Measurements from ENCODE around the gene C9.

C9 gene

GRCh38 chr5:39360471-39361111 is 3.7 kb downstream of the C9 start:
- H3K27me3 Mint-ChIP-seq (ENCODE audit: low read depth) = no peaks in the 10 kb centered on the region
- TF ChIP-seq CTCF (IDR thresholded peaks at IDR 0.05; ENCODE audit: unreplicated experiment in 3 of 3) = no peak
- H3K27ac Mint-ChIP-seq = no peak overlapping the region

GRCh38 chr5:39356263-39356662 is 8.0 kb downstream of the C9 start:
- Mint-ChIP-seq H3K27me3 (ENCODE audit: low read depth) (no peaks in the 10 kb centered on the region), H3K9me3 (peaks cover 18% of the 10 kb centered on the region), H3K36me3 (ENCODE audit: low read depth) (no peaks in the 10 kb centered on the region), H3K4me1 (peaks cover 11% of the 10 kb centered on the region), H3K27ac (no peak overlapping the region), H3K4me3 (no peak overlapping the region)
- no peak for TF ChIP-seq CTCF (IDR thresholded peaks at IDR 0.05; ENCODE audit: unreplicated experiment in 3 of 3)

More at GRCh38 chr5:39360471-39361111, 3.7 kb downstream of the C9 start:
- Mint-ChIP-seq H3K9me3 (peaks cover 7% of the 10 kb centered on the region), H3K4me1 (no peaks in the 10 kb centered on the region), H3K4me3 (no peak overlapping the region), H3K36me3 (ENCODE audit: low read depth) (no peaks in the 10 kb centered on the region)

GRCh38 chr5:39355324-39355723 is 9.0 kb downstream of the C9 start:
- H3K27ac Mint-ChIP-seq = no peak overlapping the region
- H3K36me3 Mint-ChIP-seq (ENCODE audit: low read depth) = no peaks in the 10 kb centered on the region
- H3K27me3 Mint-ChIP-seq (ENCODE audit: low read depth) = no peaks in the 10 kb centered on the region
- H3K4me3 Mint-ChIP-seq = no peak overlapping the region
- H3K4me1 Mint-ChIP-seq = peaks cover 11% of the 10 kb centered on the region
- TF ChIP-seq CTCF (IDR thresholded peaks at IDR 0.05; ENCODE audit: unreplicated experiment in 3 of 3) = no peak
- H3K9me3 Mint-ChIP-seq = peaks cover 18% of the 10 kb centered on the region

- H3K4me1 Mint-ChIP-seq = peaks cover 11% of the 10 kb centered on the region
- no peaks in the 10 kb centered on the region for H3K36me3 Mint-ChIP-seq (ENCODE audit: low read depth)
- H3K4me3 Mint-ChIP-seq = no peak overlapping the region
- H3K27me3 Mint-ChIP-seq (ENCODE audit: low read depth) = no peaks in the 10 kb centered on the region
- no peak overlapping the region for H3K27ac Mint-ChIP-seq
- TF ChIP-seq CTCF (IDR thresholded peaks at IDR 0.05; ENCODE audit: unreplicated experiment in 3 of 3) = no peak
- H3K9me3 Mint-ChIP-seq = peaks cover 27% of the 10 kb centered on the region
These were observed 10.4 kb downstream of the C9 start for GRCh38 chr5:39353717-39354399.

GRCh38 chr5:39352951-39353350 is 11.3 kb downstream of the C9 start:
- no peak for TF ChIP-seq CTCF (IDR thresholded peaks at IDR 0.05; ENCODE audit: unreplicated experiment in 3 of 3)
- no peak overlapping the region for H3K27ac Mint-ChIP-seq
- H3K36me3 Mint-ChIP-seq (ENCODE audit: low read depth) = no peaks in the 10 kb centered on the region
- H3K27me3 Mint-ChIP-seq (ENCODE audit: low read depth) = no peaks in the 10 kb centered on the region
- H3K4me1 Mint-ChIP-seq = peaks cover 11% of the 10 kb centered on the region
- H3K9me3 Mint-ChIP-seq = peaks cover 22% of the 10 kb centered on the region
- H3K4me3 Mint-ChIP-seq = no peak overlapping the region

- no peak for TF ChIP-seq CTCF (IDR thresholded peaks at IDR 0.05; ENCODE audit: unreplicated experiment in 3 of 3)
- no peaks in the 10 kb centered on the region for H3K36me3 Mint-ChIP-seq (ENCODE audit: low read depth)
- H3K9me3 Mint-ChIP-seq = peaks cover 20% of the 10 kb centered on the region
- H3K4me1 Mint-ChIP-seq = peaks cover 11% of the 10 kb centered on the region
- H3K4me3 Mint-ChIP-seq = no peak overlapping the region
- H3K27ac Mint-ChIP-seq = no peak overlapping the region
- H3K27me3 Mint-ChIP-seq (ENCODE audit: low read depth) = no peaks in the 10 kb centered on the region
These were observed 12.1 kb downstream of the C9 start for GRCh38 chr5:39352170-39352569.
